K562 (cell line): ENCODE measurements around the gene ZFAND6. TPM values are rescaled to one million over a fixed set of nuclear protein-coding genes. Genes with fewer than 3 reads are reported as not detected.

Experiments
- ATF6 ChIP-seq: sonication (generic); formaldehyde crosslinking; IDR thresholded peaks from 2 replicates; pipeline ENCODE4 v1.4.0; 2020; ENCODE audit warnings: mild to moderate bottlenecking, missing genetic modification reagents
- CTCF ChIP-seq, 3 experiments: IDR thresholded peaks in 2 of 3; conservative IDR thresholded peaks in 1 of 3; 2 replicates each; pipeline ENCODE4 v1.5.1; 2011 to 2012; ENCODE audit warnings: low read length in 3 of 3, mild to moderate bottlenecking in 3 of 3, control low read depth in 2 of 3, improper control_type of control experiment in 1 of 3, inconsistent platforms in 1 of 3, low read depth in 1 of 3, mixed read lengths in 1 of 3, moderate library complexity in 1 of 3; ENCODE audit not compliant: insufficient read depth in 2 of 3
- FOXA3 ChIP-seq, 2 experiments: fragments of 450-650 bp in 1 of 2; sonication (generic) in 1 of 2; formaldehyde crosslinking; IDR thresholded peaks in 1 of 2; conservative IDR thresholded peaks in 1 of 2; 2 replicates each; pipeline versions ENCODE4 v1.4.0 to v1.8.0; 2020 to 2022; ENCODE audit warnings: mild to moderate bottlenecking in 2 of 2, missing genetic modification reagents in 1 of 2
- HDAC1 ChIP-seq, 2 experiments: fragments of 450-650 bp; IDR thresholded peaks; 2 replicates each; pipeline ENCODE4 v1.6.1; 2016 to 2017; ENCODE audit warnings: inconsistent platforms in 1 of 2, mild to moderate bottlenecking in 1 of 2, moderate library complexity in 1 of 2
- HES1 ChIP-seq: fragments of 450-650 bp; IDR thresholded peaks from 2 replicates; pipeline ENCODE4 v1.6.1; 2016; ENCODE audit warnings: low read depth, mild to moderate bottlenecking, moderate library complexity
- KAT8 ChIP-seq: fragments of 450-650 bp; IDR thresholded peaks from 2 replicates; pipeline ENCODE4 v1.6.1; 2016; ENCODE audit warnings: low read depth, mild to moderate bottlenecking
- KDM5B ChIP-seq: fragments of 200-600 bp; sonication (generic); IDR thresholded peaks from 2 replicates; pipeline ENCODE4 v1.6.1; 2012; ENCODE audit warnings: low read depth, mild to moderate bottlenecking, moderate library complexity, low read length, control low read depth, inconsistent platforms; ENCODE audit not compliant: insufficient replicate concordance
- LEF1 ChIP-seq: fragments of 450-650 bp; IDR thresholded peaks from 2 replicates; pipeline ENCODE4 v1.6.1; 2016; ENCODE audit warnings: mild to moderate bottlenecking
- NFE2L1 ChIP-seq: fragments of 450-650 bp; IDR thresholded peaks from 2 replicates; pipeline ENCODE4 v1.6.1; 2016; ENCODE audit warnings: missing genetic modification characterization, low read depth, mild to moderate bottlenecking, missing compliant biosample characterization, moderate library complexity, borderline replicate concordance
- RBM25 ChIP-seq: fragments of 200-400 bp; formaldehyde crosslinking; IDR thresholded peaks from 2 replicates; pipeline ENCODE4 v1.6.1; 2018; ENCODE audit warnings: low read length, low read depth, moderate library complexity; ENCODE audit not compliant: severe bottlenecking
- TEAD1 ChIP-seq, 2 experiments: fragments of 450-650 bp in 1 of 2; sonication (generic) in 1 of 2; formaldehyde crosslinking; IDR thresholded peaks; 2 replicates each; pipeline versions ENCODE4 v1.4.0 to v1.8.0; 2020 to 2022; ENCODE audit warnings: mild to moderate bottlenecking in 2 of 2, missing genetic modification reagents in 1 of 2
- ZNF583 ChIP-seq: fragments of 250-450 bp; sonication (Bioruptor Pico); IDR thresholded peaks from 2 replicates; pipeline ENCODE4 v1.4.0; 2020
- polyA plus RNA-seq, 8 experiments: library from polyadenylated mRNA; depleted of rRNA in 4 of 8; stranded (reverse) in 5 of 8; unstranded in 3 of 8; fragments of >200 nt; fragmentation: Nextera tagmentation in 2 of 8; fragmentation: Illumina TruSeq in 1 of 8; extraction: Ambion mirVana in 2 of 8; extraction: Trizol in 1 of 8; gene quantifications; 2 replicates each; pipeline versions ENCODE4 v1.2.1 to v1.2.3, GENCODE V29; 2011 to 2014; ENCODE audit warnings: inconsistent platforms in 1 of 8, missing spikeins in 1 of 8
- total RNA-seq, 7 experiments: library from RNA; depleted of rRNA in 6 of 7; stranded (reverse); fragments of >200 nt in 6 of 7; fragmentation: Illumina TruSeq in 2 of 7; extraction: Trizol in 2 of 7; gene quantifications; 2 replicates each; pipeline versions ENCODE4 v1.2.1 to v1.2.3, GENCODE V29; 2011 to 2021; ENCODE audit warnings: low replicate concordance in 1 of 7

The ZFAND6 gene
- total and polyA plus RNA-seq, 9 of the 15 experiments (the other 6 are each of a cell fraction or from before 2014, with no cell fraction given): 53.9 to 206 (median 88.9) TPM

- TF ChIP-seq RBM25 (peak; percentile 48), KAT8 (no peak), FOXA3 (CRISPR knock-in tag; conservative IDR thresholded peaks at IDR 0.05 in 1 of 2, IDR thresholded peaks at IDR 0.05 in 1 of 2) (no peak; a peak in 1 of 4 replicates), TEAD1 (CRISPR knock-in tag; IDR thresholded peaks at IDR 0.05) (no peak), ATF6 (CRISPR knock-in tag) (no peak), HDAC1 (IDR thresholded peaks at IDR 0.05) (peak in 1 of 2 experiments; percentile 58; a peak in 2 of 4 replicates), HES1 (no peak), ZNF583 (CRISPR knock-in tag) (no peak), LEF1 (no peak), KDM5B (peak; percentile 92), CTCF (IDR thresholded peaks at IDR 0.05 in 2 of 3, conservative IDR thresholded peaks at IDR 0.05 in 1 of 3; ENCODE audit: insufficient read depth in 2 of 3, low read depth in 1 of 3, low read length in 3 of 3) (peak in 1 of 3 experiments; percentile 32; a peak in 2 of 6 replicates), NFE2L1 (no peak)
These were observed at the start of gene ZFAND6 (continued) for GRCh38 chr15:80058851-80059785.
